Left ventricle myocardium inferior (tissue), 1 donor: ENCODE measurements around the gene XPO6. TPM values are rescaled to one million over a fixed set of nuclear protein-coding genes. Genes with fewer than 3 reads are reported as not detected.

Source experiments
- DNase-seq: peaks from one replicate; pipeline ENCODE4 v3.0.0-alpha.2; 2020
- H3K27ac ChIP-seq: fragments of 200-600 bp; replicated peaks from 2 replicates; pipeline ENCODE4 v1.8.0; 2021
- H3K27me3 ChIP-seq: fragments of 200-600 bp; 2 replicates; pipeline ENCODE4 v1.8.0; 2021; ENCODE audit warnings: low read depth
- H3K36me3 ChIP-seq: fragments of 200-600 bp; 2 replicates; pipeline ENCODE4 v1.8.0; 2021
- H3K4me1 ChIP-seq: fragments of 200-600 bp; 2 replicates; pipeline ENCODE4 v1.8.0; 2021
- H3K4me3 ChIP-seq: fragments of 200-600 bp; 2 replicates; pipeline ENCODE4 v1.8.0; 2021; ENCODE audit warnings: mild to moderate bottlenecking, moderate library complexity
- H3K9me3 ChIP-seq: fragments of 200-600 bp; replicated peaks from 2 replicates; pipeline ENCODE4 v1.8.0; 2021
- intact Hi-C: fragments of 100-400 bp; cut with micrococcal nuclease; formaldehyde crosslinking; loops from one replicate; pipeline ENCODE4 v1.11.0; 2022
- total RNA-seq: library from RNA; stranded (reverse); fragmentation: NEBNext Ultra II Directional; extraction: Animal tissue kit (Norgen Biotek cat#: 25700); gene quantifications from one replicate; pipeline ENCODE4 v1.2.1, GENCODE V29; 2021
- TF ChIP-seq, protein P1 (sequence below): fragments of 200-600 bp; IDR thresholded peaks from 2 replicates; pipeline ENCODE4 v1.8.0; 2021; ENCODE audit warnings: antibody characterized with exemption, mild to moderate bottlenecking, borderline replicate concordance
- donor health status: DM: no; HTN: yes; CAD: no; lungs with severe emphysema.

XPO6 gene
- total RNA-seq, 1 donor from 2014 or later, result 26.4 TPM

GRCh38 chr16:28210264-28210663 lies 1.5 kb downstream of the XPO6 start:
- H3K4me3 ChIP-seq, result peak overlapping the region; percentile 90
- no peaks in the 10 kb centered on the region for H3K27me3 ChIP-seq
- intact Hi-C loops, result no loop called here
- H3K27ac ChIP-seq, result peak overlapping the region; percentile 87
- TF ChIP-seq, protein P1, sequence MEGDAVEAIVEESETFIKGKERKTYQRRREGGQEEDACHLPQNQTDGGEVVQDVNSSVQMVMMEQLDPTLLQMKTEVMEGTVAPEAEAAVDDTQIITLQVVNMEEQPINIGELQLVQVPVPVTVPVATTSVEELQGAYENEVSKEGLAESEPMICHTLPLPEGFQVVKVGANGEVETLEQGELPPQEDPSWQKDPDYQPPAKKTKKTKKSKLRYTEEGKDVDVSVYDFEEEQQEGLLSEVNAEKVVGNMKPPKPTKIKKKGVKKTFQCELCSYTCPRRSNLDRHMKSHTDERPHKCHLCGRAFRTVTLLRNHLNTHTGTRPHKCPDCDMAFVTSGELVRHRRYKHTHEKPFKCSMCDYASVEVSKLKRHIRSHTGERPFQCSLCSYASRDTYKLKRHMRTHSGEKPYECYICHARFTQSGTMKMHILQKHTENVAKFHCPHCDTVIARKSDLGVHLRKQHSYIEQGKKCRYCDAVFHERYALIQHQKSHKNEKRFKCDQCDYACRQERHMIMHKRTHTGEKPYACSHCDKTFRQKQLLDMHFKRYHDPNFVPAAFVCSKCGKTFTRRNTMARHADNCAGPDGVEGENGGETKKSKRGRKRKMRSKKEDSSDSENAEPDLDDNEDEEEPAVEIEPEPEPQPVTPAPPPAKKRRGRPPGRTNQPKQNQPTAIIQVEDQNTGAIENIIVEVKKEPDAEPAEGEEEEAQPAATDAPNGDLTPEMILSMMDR, result no peak
- H3K4me1 ChIP-seq, result peaks cover 34% of the 10 kb centered on the region
- H3K36me3 ChIP-seq, result peaks cover 26% of the 10 kb centered on the region
- H3K9me3 ChIP-seq, result no peaks in the 10 kb centered on the region
- DNase-seq, result no peak

- TF ChIP-seq, protein P1, result no peak
- H3K36me3 ChIP-seq, result peaks cover 41% of the 10 kb centered on the region
- no peak for DNase-seq
- intact Hi-C loops, result no loop called here
- H3K27me3 ChIP-seq, result no peaks in the 10 kb centered on the region
- H3K9me3 ChIP-seq, result no peaks in the 10 kb centered on the region
- peaks cover 47% of the 10 kb centered on the region for H3K4me1 ChIP-seq
- H3K4me3 ChIP-seq, result no peak overlapping the region
- no peak overlapping the region for H3K27ac ChIP-seq
Observed at GRCh38 chr16:28208824-28209223, 2.9 kb downstream of the XPO6 start.

DNA sequence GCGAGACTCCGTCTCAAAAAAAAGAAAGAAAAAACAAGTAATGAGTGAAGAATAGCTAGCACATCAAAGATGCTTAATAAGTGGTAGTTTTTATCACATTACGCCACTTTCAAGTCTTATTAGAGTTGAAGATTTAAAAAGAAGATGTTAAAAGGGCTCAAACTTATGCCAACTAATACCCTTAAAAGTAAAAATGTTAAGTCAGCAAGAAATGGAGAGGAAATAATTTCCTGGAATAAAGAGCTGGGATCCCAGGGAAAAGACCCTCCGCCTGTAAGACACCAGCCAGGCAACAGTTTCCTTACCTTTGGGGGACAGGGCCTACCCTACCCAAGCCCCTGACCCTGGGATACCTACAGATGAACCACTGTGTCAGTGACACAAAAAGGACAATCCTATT lies 3.6 kb downstream of the XPO6 start:
- intact Hi-C loops, result no loop called here
- no peak for DNase-seq
- TF ChIP-seq, protein P1, result no peak
- Histone ChIP-seq H3K9me3 (no peaks in the 10 kb centered on the region), H3K4me1 (peaks cover 47% of the 10 kb centered on the region), H3K27me3 (no peaks in the 10 kb centered on the region), H3K4me3 (no peak overlapping the region), H3K27ac (no peak overlapping the region), H3K36me3 (peaks cover 42% of the 10 kb centered on the region)

DNA sequence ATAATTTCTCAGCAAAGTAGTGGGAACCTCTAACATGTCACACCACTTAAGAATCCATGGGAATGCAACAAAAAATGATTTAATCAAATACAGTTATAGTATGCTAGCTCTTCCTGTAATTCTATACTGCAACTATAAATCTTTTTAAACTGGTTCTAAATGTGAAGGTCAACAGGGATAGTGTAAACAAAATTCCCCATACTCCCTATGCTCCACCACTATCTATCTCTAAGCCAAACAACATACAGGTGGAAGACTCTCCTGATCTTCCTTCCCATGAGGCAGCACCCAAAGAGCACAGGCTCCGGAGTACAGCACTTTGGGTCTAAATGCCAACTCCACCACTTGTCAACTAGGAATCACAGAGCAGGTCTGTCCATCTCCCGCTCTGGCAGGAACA lies 4.4 kb downstream of the XPO6 start:
- Histone ChIP-seq H3K4me1 (peaks cover 41% of the 10 kb centered on the region), H3K4me3 (no peak overlapping the region), H3K27me3 (no peaks in the 10 kb centered on the region), H3K27ac (no peak overlapping the region), H3K36me3 (peaks cover 48% of the 10 kb centered on the region), H3K9me3 (no peaks in the 10 kb centered on the region)
- DNase-seq, result no peak
- intact Hi-C loops, result no loop called here
- TF ChIP-seq, protein P1, result no peak

DNA sequence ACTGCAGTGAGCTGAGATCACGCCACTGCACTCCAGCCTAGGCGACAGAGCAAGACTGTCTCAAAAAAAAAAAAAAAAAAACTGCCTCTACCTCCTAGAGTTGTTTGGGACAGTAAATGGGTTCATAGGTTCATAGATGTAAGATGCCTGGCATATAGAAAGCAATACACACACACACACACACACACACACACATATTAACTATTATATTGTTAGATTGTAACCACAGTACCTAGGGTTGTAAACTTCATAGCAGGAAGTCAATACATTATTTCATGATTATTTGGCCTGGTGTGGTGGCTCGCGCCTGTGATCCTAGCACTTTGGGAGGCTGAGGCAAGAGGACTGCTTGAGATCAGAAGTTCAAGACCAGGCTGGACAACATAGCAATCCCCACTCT lies 5.8 kb downstream of the XPO6 start:
- H3K27ac ChIP-seq, result no peak overlapping the region
- no peak overlapping the region for H3K4me3 ChIP-seq
- no peaks in the 10 kb centered on the region for H3K9me3 ChIP-seq
- TF ChIP-seq, protein P1, result no peak
- peaks cover 61% of the 10 kb centered on the region for H3K36me3 ChIP-seq
- H3K27me3 ChIP-seq, result no peaks in the 10 kb centered on the region
- intact Hi-C loops, result no loop called here
- peaks cover 29% of the 10 kb centered on the region for H3K4me1 ChIP-seq
- DNase-seq, result no peak
